K562 (cell line): ENCODE results near the gene JPH2. TPM values are rescaled to one million over a fixed set of nuclear protein-coding genes. Genes with fewer than 3 reads are reported as not detected.

Experiments used
- ATAC-seq: fragments of 200-7000 bp; cut with Tn5 transposase; 3 replicates; pipeline ENCODE4 v1.9.1; 2020; ENCODE audit warnings: moderate library complexity
- BruUV-seq: library from RNA; stranded (reverse); fragments of 400-500 nt; replicated peaks from 2 replicates; lab custom pipeline; 2021; lab: Mats Ljungman, UMichigan
- CTCF ChIA-PET: fragments of 300-600 bp; formaldehyde crosslinking; extraction: SDS; loops from one replicate; lab custom pipeline; 2021; ENCODE audit warnings: low intra/inter-chr PET ratio; lab: Yijun Ruan, JAX
- POLR2A ChIA-PET: fragments of 300-600, 350-650 bp; sonication (Branson Sonifier 250); formaldehyde crosslinking; extraction: SDS; loops from one replicate; lab custom pipeline; 2021; ENCODE audit warnings: antibody characterized with exemption, inconsistent platforms; lab: Yijun Ruan, JAX
- DNase-seq, 4 experiments: peaks; one replicate each; pipeline versions ENCODE4 v3.0.0 to v3.0.0-alpha.2; 2011 to 2018; ENCODE audit warnings: low spot score in 3 of 4, mixed read lengths in 3 of 4; ENCODE audit errors: extremely low read depth in 1 of 4
- FAIRE-seq: peaks from 2 replicates; lab custom pipeline; 2011; peaks lifted over from hg19 to GRCh38; lab: Jason Lieb, UNC
- H2AFZ ChIP-seq: 2 replicates; pipeline ENCODE4 v1.6.0; 2011; ENCODE audit warnings: low read depth, low read length, control low read depth, inconsistent platforms
- H3K27ac ChIP-seq: fragments of 200-600 bp; 3 replicates; pipeline ENCODE4 v1.8.0; 2011; ENCODE audit warnings: low read depth, mild to moderate bottlenecking, control low read depth, inconsistent platforms, low read length, moderate library complexity, mixed read lengths; ENCODE audit errors: extremely low read depth
- H3K27me3 ChIP-seq, 2 experiments: fragments of 300-600 bp in 1 of 2; 2 replicates in 1 of 2; 3 replicates in 1 of 2; pipeline versions ENCODE4 v1.6.0 to v1.8.0; 2011; ENCODE audit warnings: inconsistent platforms in 2 of 2, low read length in 2 of 2, mild to moderate bottlenecking in 1 of 2, mixed read lengths in 1 of 2, moderate library complexity in 1 of 2; ENCODE audit not compliant: control insufficient read depth in 2 of 2, insufficient read depth in 2 of 2
- H3K36me3 ChIP-seq: fragments of 300-600 bp; 3 replicates; pipeline ENCODE4 v1.8.0; 2011; ENCODE audit warnings: mild to moderate bottlenecking, low read length, inconsistent platforms; ENCODE audit not compliant: control insufficient read depth, insufficient read depth
- H3K4me1 ChIP-seq, 2 experiments: fragments of 200-600 bp in 1 of 2; replicated peaks in 1 of 2; 2 replicates in 1 of 2; 3 replicates in 1 of 2; pipeline versions ENCODE4 v1.5.1 to v1.8.0; 2011; ENCODE audit warnings: inconsistent platforms in 2 of 2, low read length in 2 of 2, mild to moderate bottlenecking in 1 of 2, mixed read lengths in 1 of 2, moderate library complexity in 1 of 2; ENCODE audit not compliant: control insufficient read depth in 2 of 2, insufficient read depth in 2 of 2
- H3K4me2 ChIP-seq: 2 replicates; pipeline ENCODE4 v1.6.1; 2011; ENCODE audit warnings: low read length, control low read depth, inconsistent platforms, mixed read lengths; ENCODE audit not compliant: insufficient read depth
- H3K4me3 ChIP-seq: fragments of 200-600 bp; sonication (generic), shearing (Covaris generic); 2 replicates; pipeline ENCODE4 v1.5.1; 2016; ENCODE audit warnings: control low read depth, inconsistent platforms
- H3K79me2 ChIP-seq: fragments of 200-600 bp; 3 replicates; pipeline ENCODE4 v1.8.0; 2011; ENCODE audit warnings: low read length, inconsistent platforms; ENCODE audit not compliant: control insufficient read depth, insufficient read depth
- H3K9ac ChIP-seq, 2 experiments: 2 replicates each; pipeline versions ENCODE4 v1.6.0 to v1.6.1; 2011; ENCODE audit warnings: low read depth in 2 of 2, low read length in 2 of 2, control low read depth in 1 of 2, inconsistent platforms in 1 of 2, mild to moderate bottlenecking in 1 of 2, mixed read lengths in 1 of 2; ENCODE audit not compliant: insufficient read depth in 1 of 2
- H3K9me1 ChIP-seq: one replicate; pipeline ENCODE4 v1.6.0; 2011; ENCODE audit warnings: inconsistent platforms, mild to moderate bottlenecking, low read length, moderate library complexity; ENCODE audit not compliant: control insufficient read depth, insufficient read depth
- H3K9me3 ChIP-seq: replicated peaks from 2 replicates; pipeline ENCODE4 v1.5.1; 2011; ENCODE audit warnings: low read depth, low read length, inconsistent platforms; ENCODE audit not compliant: control insufficient read depth, insufficient read depth
- H4K20me1 ChIP-seq: replicated peaks from 2 replicates; pipeline ENCODE4 v1.6.1; 2011; ENCODE audit warnings: low read length, inconsistent platforms, mixed read lengths; ENCODE audit not compliant: control insufficient read depth, insufficient read depth
- ESRRA ChIP-seq: fragments of 450-650 bp; IDR thresholded peaks from 2 replicates; pipeline ENCODE4 v1.6.1; 2014; ENCODE audit warnings: low read depth, mild to moderate bottlenecking, moderate library complexity, borderline replicate concordance
- NFE2L1 ChIP-seq: fragments of 450-650 bp; IDR thresholded peaks from 2 replicates; pipeline ENCODE4 v1.6.1; 2016; ENCODE audit warnings: missing genetic modification characterization, low read depth, mild to moderate bottlenecking, missing compliant biosample characterization, moderate library complexity, borderline replicate concordance
- PATZ1 ChIP-seq: fragments of 250-450 bp; sonication (Bioruptor Pico); IDR thresholded peaks from 2 replicates; pipeline ENCODE4 v1.5.0; 2020; ENCODE audit warnings: mild to moderate bottlenecking, borderline replicate concordance
- REST ChIP-seq, 2 experiments: fragments of 450-650 bp; formaldehyde crosslinking in 1 of 2; IDR thresholded peaks; 2 replicates each; pipeline versions ENCODE4 v1.4.0 to v1.6.1; 2014 to 2020; ENCODE audit warnings: mild to moderate bottlenecking in 2 of 2, borderline replicate concordance in 1 of 2, low read depth in 1 of 2
- SIN3B ChIP-seq: fragments of 450-650 bp; IDR thresholded peaks from 2 replicates; pipeline ENCODE4 v1.6.1; 2017; ENCODE audit warnings: low read depth, mild to moderate bottlenecking, moderate library complexity
- USF1 ChIP-seq: sonication (generic); formaldehyde crosslinking; IDR thresholded peaks from 2 replicates; pipeline ENCODE4 v1.9.0; 2022; ENCODE audit warnings: mild to moderate bottlenecking, missing genetic modification reagents
- YY1 ChIP-seq, 3 experiments: IDR thresholded peaks; 2 replicates each; pipeline ENCODE4 v1.6.1; 2011; ENCODE audit warnings: low read length in 2 of 3, mild to moderate bottlenecking in 2 of 3, moderate library complexity in 2 of 3, borderline replicate concordance in 1 of 3, control low read depth in 1 of 3, low read depth in 1 of 3; ENCODE audit not compliant: insufficient read depth in 3 of 3, insufficient replicate concordance in 2 of 3, control insufficient read depth in 1 of 3, insufficient read length in 1 of 3; ENCODE audit errors: extremely low read depth in 1 of 3
- WGBS: fragments of 100-300 bp; shearing (Covaris generic); methylation state at CpG from one replicate; pipeline ENCODE4 v1.1.6; 2016; ENCODE audit warnings: low coverage, mixed read lengths; ENCODE audit not compliant: insufficient coverage; ENCODE audit errors: missing lambda C conversion rate; 5-methylcytosine and 5-hydroxymethylcytosine counted together
- in situ Hi-C: fragments of 300-500 bp; cut with MboI; formaldehyde crosslinking; loops from 4 replicates; pipeline ENCODE4 v1.15.0; 2018; ENCODE audit warnings: inconsistent platforms, mixed read lengths
- intact Hi-C: fragments of 100-400 bp; cut with micrococcal nuclease; formaldehyde crosslinking; loops from 2 replicates; pipeline ENCODE4 v1.14.2; 2022
- polyA plus RNA-seq, 8 experiments: library from polyadenylated mRNA; depleted of rRNA in 4 of 8; stranded (reverse) in 5 of 8; unstranded in 3 of 8; fragments of >200 nt; fragmentation: Nextera tagmentation in 2 of 8; fragmentation: Illumina TruSeq in 1 of 8; extraction: Ambion mirVana in 2 of 8; extraction: Trizol in 1 of 8; gene quantifications; 2 replicates each; pipeline versions ENCODE4 v1.2.1 to v1.2.3, GENCODE V29; 2011 to 2014; ENCODE audit warnings: inconsistent platforms in 1 of 8, missing spikeins in 1 of 8
- total RNA-seq, 7 experiments: library from RNA; depleted of rRNA in 6 of 7; stranded (reverse); fragments of >200 nt in 6 of 7; fragmentation: Illumina TruSeq in 2 of 7; extraction: Trizol in 2 of 7; gene quantifications; 2 replicates each; pipeline versions ENCODE4 v1.2.1 to v1.2.3, GENCODE V29; 2011 to 2021; ENCODE audit warnings: low replicate concordance in 1 of 7

Gene JPH2
- total and polyA plus RNA-seq, 9 of the 15 experiments (the other 6 are each of a cell fraction or from before 2014, with no cell fraction given): not detected

- POLR2A ChIA-PET: interaction anchor here (1.0 kb wide), 1 partner anchor 10 kb away, joined by 4 read pairs; no protein-coding TSS in a partner anchor
- H3K4me2 ChIP-seq: peak overlapping the region; percentile 27
- BruUV-seq: no TSS peak
- ATAC-seq (peak; percentile 91), FAIRE-seq (peak; percentile 88), DNase-seq (peak; percentile 43 to 62 (median 58))
- in situ Hi-C loops (loop anchor here (10.0 kb wide), 1 partner anchor 545 kb away; no protein-coding TSS in a partner anchor), intact Hi-C loops (loop anchor here (10.0 kb wide), 1 partner anchor 555 kb away; no protein-coding TSS in a partner anchor)
- peaks cover 4% of the 10 kb centered on the region; the same call in 1 of the 2 replicates for H4K20me1 ChIP-seq
- no peaks in the 10 kb centered on the region for H3K36me3 ChIP-seq
- 25% methylated on average over 7 of the region's 7 CpGs for WGBS
- no peaks in the 10 kb centered on the region for H3K79me2 ChIP-seq
- CTCF ChIA-PET: no interaction called here
- no peaks in the 10 kb centered on the region for H3K9me1 ChIP-seq
- no peaks in the 10 kb centered on the region for H3K9me3 ChIP-seq
- H3K27ac ChIP-seq: no peak overlapping the region
- no peak overlapping the region for H3K4me3 ChIP-seq
- H3K4me1 ChIP-seq: peaks cover 0 to 4% of the 10 kb centered on the region in 2 experiments; a peak in 2 of 5 replicates
- H3K27me3 ChIP-seq: peaks cover 16 to 37% of the 10 kb centered on the region in 2 experiments
- no peak overlapping the region for H3K9ac ChIP-seq
- 0 out of 2 replicates have a peak overlapping the region, but pooled peaks have one; percentile 35 for H2AFZ ChIP-seq
- TF ChIP-seq REST (IDR thresholded peaks at IDR 0.05; ENCODE audit: borderline replicate concordance): peak; percentile 26; the same call in 1 of the 2 replicates
- TF ChIP-seq REST (CRISPR knock-in tag; IDR thresholded peaks at IDR 0.05; ENCODE audit: low read depth): no peak
- TF ChIP-seq ESRRA: no peak
- no peak for TF ChIP-seq YY1 (IDR thresholded peaks at IDR 0.05; ENCODE audit: borderline replicate concordance in 1 of 3, control insufficient read depth in 1 of 3, extremely low read depth in 1 of 3, insufficient read depth in 3 of 3, insufficient read length in 1 of 3, insufficient replicate concordance in 2 of 3, low read depth in 1 of 3, low read length in 2 of 3)
- no peak for TF ChIP-seq PATZ1
- TF ChIP-seq USF1 (CRISPR knock-in tag): peak; percentile 92
- no peak for TF ChIP-seq SIN3B
- 0 out of 2 replicates have a peak, but pooled peaks have one; percentile 10 for TF ChIP-seq NFE2L1 (tag)
Measured at GRCh38 chr20:44089987-44090674, 96.9 kb downstream of the JPH2 start.
